ENCODE data around the gene ZBTB24.
"Not testable (repeated sequence)": the region's sequence is repeated elsewhere in the genome, so short reads cannot be mapped to it uniquely, and the experiment has no call there.

The ZBTB24 gene

DNA sequence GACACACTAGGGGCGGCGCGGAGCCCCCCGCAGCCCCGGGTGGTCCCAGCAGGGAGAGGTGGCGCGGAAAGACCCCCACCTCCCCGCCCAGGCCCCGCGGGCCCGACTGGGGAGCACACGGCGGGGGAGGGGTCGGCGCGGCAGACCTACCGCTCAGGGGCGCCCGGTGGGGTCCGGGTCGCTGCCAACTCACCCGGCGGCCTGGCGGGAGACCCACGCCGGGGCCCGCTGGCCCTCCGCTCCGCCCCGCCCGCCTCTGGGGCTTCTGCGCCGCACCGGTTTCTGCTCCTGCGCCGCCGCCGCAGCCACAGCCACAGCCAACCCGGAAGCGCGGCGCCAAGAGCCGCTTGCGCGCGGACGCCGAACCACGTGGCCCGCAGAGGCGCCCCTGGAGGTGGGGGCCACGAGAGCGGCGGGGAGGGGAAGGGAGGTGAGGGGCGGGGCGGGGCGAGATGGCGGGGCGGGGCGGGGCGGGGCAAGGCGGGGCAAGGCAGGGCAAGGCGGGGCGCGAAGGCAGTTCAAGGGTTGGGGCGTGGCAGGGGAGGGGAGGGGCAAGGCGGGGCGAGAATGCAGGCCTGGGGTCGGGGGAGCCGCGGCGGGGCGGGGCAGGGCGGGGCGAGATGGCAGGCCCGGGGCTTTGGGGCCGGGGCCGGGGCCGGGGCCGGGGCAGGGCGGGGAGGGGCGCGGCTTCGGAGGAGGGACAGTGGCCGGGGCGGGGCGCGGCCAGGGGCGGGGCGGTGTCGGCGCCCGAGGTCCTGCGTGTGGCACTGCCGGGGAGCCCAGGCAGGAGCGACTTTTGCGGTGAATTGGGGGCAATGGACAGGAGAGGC is at the start of gene ZBTB24:
Gene ZBTB24 (minus strand): TSS at position 315 of the 830 bp plus-strand sequence. CDS start 1,193 bp downstream, outside the sequence.
- no peak for FAIRE-seq

DNA sequence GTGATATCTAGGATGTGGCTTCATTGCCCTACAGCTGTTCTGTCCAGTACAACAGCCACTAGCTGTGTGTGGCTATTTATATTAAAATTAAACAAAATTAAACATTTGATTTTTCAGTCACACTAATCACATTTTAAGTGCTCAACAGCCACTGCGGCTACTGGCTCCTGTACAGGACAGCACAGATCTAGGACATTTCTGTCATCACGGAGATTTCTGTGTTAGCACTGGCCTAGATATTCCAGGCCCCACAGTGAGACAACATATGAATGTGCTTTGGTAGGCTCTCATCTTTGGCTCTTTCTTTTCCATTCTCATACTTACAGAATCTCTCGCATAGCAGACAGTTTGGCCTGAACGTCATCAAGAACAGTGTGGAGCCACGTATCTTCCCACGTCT is 48.4 kb upstream of the ZBTB24 start:
- no peak for FAIRE-seq

DNA sequence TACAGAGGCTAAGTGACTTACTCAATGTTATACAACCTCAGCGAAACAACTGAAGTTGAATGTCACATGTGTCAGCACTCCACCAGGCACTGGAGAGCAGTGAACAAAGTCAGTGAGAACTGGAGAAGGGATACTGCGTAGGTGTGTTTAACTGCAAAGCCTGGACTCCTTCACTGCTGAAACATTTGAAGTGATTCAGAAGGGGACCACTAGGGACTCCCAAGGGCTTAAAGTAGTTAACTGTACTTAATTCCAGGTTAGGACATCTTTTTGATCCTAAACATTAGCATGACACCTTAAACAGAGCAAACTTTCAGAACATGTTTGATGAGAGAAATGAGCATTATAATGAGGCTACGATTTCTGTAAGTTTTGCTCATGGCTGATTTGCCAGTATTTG is 45.0 kb upstream of the ZBTB24 start:
- FAIRE-seq: no peak

DNA sequence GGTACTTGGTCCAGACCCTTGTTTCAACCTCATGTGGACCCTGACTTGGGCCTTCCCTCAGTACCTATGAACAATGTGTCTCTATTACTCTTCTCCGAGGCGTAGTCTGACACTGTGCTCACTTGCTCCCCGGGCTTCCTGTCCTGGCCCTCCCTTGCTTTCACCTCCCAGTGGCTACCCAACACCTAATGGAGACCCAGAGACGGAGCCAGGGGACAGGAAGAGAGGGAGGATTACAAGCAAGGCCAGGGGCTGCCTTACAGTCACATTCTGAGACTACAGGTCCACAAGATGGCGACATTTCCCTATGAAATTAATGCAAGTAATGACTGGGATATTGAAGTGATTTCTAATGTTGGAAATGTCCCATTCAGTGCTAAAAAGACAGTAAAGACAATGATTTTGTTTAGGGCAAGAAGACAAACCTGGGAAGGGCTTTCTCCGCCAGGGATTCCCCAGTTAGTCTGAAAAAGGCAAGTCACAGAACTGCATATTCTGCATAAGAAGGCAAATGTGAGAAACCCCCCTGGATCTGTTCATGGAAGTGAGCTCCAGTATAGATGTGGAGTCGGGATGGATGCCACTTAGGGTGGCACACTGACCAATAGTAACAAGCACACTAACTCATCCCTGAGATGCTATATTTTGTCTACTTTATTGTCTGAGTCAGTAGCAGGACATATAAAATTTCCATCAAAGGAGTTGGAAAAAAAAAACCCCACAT is 44.0 kb upstream of the ZBTB24 start:
- FAIRE-seq: peak; percentile 91

DNA sequence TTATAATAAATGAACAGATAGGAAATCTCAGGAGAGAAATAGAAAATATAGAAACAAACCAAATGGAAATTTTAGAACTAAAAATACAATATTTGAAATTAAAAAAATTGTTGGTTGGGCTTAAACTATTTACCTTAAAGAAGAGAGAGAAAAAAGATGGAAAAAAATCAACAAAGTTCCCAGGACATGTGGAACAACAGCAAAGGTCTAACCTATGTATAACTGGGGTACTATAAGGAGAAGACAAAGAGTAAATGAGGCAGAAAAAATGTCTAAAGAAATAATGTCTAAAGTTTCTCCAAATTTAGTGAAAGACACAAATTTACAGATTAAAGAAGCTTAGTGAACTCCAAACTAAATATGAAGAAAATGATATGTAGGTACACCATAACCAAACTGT is 41.1 kb upstream of the ZBTB24 start:
- no peak for FAIRE-seq

DNA sequence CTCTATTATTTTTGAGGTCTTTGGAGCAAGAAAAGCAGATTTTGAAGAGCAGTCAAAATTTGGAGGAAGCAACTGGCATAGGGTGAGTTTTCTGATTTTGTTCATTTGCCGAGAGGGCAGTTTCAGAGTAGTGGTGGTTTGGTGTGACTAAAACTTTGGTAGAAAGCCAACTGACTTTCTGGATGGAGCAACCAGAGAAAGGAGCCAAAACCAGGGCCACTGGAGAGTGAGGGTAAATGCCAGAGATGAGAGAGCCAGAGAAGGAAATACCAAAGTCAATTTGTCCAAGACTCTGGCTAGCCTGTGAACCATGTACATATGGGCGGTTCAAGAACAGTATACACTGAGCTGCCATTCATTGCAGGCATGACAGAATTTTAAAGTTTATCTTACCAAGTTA is 40.5 kb upstream of the ZBTB24 start:
- no peak for FAIRE-seq

DNA sequence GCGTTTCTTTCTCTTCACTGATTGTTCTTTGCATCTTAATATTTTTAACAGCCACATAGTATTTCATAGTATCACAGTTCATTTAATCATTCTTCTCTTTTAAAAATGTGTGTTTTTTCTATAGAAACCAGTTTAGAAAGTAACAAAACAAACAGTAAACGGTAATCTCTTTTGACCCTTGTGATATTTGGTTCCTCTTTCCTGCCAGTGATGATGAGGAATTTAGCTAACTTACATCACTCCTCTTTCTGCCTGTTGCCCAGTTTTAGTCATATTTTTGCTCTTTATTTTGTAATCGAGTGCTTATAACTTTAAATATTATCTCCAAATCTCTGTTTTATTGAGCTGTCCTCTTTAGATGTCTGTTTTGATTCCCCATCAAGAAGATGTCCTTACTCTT is 38.1 kb upstream of the ZBTB24 start:
- no peak for FAIRE-seq

DNA sequence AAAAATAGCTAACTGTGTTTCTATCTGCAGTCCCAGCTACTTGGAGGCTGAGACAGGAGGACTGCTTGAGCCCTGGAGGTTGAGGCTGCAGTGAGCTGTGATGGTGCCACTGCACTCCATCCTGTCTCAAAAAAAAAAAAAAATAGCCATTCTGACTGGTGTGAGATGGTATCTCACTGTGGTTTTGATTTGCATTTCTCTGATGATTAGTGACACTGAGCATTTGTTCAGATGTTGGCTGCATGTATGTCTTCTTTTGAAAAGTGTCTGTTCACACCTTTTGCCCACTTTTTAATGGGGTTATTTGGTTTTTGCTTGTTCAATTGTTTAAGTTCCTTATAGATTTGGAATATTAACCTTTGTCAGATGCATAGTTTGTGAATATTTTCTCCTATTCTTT is 36.6 kb upstream of the ZBTB24 start:
- FAIRE-seq: not testable (repeated sequence)

DNA sequence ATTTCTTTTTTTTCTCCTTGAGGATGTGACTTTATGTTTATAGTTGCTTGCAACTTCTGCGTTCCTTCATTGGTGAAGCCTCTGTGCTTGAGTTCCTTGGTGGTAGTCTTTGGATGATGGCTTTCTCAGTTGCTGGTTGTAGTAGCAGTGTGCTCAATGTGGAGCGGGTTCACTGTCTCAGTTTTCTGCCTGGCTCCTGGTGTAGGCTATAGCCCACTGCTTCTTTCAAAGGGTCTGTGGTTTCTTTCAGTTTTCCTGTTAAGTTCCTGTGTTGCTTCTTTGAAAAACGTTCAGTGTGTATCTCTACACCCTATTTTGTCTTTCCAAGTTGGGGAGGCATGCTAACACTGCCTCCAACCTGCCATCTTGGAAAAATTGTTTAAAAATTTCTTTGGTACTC is 33.9 kb upstream of the ZBTB24 start:
- FAIRE-seq: no peak

DNA sequence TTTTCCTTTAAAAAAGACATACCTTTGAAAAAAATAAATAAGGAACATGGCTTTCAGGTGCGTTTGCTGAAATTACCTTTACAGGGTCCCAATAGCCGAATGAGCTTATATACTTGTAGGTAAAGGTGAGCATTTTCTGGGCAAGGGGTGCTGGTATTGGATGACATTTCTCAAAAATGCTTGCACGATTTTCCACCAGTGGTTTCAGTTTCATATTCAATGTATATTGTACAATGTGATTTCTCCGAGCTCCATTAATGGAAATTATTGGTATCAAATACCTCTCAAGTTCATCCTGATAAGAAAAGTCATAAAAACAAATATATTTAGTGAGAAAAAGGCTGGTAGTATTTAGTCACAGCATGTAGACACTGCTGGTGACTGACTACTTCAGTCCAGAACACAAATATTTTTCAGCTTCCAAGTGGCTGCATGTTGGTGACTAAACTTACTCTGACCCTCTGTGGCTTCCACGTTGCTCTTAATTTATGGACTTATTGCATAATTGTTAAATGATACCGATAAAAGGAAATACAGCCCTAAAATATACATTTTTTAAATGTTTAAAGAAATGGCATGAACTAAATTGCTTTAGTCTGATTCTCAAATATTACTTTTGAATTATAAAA is 32.9 kb upstream of the ZBTB24 start:
- peak; percentile 19 for FAIRE-seq

DNA sequence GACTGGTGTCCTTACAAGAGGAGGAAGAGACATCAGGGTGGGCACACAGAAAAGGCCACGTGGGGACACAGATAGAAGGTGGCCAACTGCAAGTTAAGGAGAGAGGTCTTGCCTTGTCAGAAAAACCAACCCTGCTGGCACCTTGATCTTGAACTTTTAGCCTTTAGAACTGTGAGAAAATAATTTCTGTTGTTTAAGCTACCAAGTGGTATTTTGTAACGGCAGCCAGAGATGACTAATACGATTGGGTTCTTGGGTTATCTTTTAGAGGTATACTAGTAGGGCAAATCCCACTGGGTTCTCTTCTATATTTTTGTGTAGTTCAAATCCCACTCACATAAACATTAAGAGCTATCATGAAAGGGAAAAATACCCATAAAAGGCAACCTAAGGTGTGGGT is 31.9 kb upstream of the ZBTB24 start:
- FAIRE-seq: no peak

DNA sequence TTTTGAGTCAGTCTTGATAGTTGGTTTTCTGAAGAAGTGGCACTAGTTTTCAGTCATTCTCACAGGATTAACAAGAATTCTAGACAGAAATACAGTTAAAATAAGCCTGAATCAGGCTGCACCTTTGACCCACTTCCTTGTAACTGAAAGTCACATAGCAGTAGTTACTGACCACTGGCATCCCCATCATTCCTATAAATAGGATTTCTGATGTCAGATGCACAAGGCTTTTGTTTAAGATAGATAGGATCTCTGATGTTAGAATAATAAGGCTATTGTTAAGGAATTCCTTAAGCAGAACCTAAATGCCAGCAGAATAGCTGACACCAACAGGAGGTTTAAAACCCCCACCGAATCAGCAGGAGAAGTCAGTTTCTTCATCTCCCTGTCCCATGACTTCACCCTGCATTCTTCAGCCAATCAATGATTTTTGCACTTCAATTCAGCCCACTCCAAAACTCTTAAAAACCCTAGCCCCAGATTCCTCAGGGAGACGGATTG is 30.6 kb upstream of the ZBTB24 start:
- FAIRE-seq: no peak

DNA sequence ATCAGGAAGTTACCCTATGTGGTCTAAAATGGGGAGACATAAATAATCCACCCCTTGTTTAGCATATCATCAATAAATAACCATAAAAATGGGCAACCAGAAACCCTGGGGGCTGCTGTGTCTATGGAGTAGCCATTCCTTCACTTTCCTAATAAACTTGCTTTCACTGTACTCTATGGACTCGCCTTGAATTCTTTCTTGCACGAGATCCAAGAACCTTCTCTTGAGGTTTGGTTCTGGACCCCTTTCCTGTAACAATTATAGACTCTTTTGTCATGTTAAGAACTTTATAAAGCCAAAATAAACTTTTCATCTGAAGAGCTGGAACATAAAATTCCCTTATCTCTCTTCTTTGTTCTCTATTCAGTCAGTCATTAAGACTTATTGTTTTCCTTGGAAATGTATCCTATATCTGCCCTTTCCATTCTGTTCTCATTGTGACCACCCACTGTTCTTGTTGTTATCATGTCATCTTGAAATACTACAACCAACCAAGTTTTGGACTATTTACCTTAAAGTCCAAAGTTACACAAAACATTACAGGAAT is 29.3 kb upstream of the ZBTB24 start:
- no peak for FAIRE-seq

DNA sequence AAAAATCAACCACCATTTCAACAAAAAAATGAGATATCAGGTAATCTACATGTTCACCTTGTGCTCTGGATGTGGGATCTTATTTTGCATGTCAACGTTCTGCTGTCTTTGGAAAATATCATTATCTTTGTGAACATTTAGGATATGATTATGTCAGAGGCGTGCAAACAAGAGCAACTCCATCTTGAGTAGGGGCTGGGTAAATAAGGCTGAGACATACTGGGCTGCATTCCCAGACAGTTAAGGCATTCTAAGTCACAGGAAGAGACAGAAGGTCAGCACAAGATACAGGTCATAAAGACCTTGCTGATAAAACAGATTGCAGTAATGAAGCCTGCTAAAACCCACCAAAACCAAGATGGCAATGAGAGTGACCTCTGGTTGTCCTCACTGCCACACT is 28.8 kb upstream of the ZBTB24 start:
- FAIRE-seq: no peak

DNA sequence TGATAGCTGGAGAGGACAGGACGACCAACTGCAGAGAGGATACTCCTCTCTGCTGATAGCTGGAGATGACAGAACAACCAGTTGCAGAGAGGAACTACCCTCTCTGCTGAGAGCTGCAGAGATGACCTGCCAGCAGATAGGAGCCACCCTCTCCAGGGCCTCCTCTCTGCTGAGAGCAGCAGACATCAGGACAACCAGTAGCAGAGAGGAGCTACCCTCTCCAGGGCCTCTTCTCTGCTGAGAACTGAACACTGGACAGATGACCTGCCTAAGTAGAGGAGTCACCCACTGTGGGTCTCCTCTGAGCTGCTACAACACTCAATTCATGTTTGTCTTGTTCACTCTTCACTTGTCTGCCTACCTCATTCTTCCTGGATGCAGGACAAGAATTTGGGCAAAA is 27.3 kb upstream of the ZBTB24 start:
- no peak for FAIRE-seq

DNA sequence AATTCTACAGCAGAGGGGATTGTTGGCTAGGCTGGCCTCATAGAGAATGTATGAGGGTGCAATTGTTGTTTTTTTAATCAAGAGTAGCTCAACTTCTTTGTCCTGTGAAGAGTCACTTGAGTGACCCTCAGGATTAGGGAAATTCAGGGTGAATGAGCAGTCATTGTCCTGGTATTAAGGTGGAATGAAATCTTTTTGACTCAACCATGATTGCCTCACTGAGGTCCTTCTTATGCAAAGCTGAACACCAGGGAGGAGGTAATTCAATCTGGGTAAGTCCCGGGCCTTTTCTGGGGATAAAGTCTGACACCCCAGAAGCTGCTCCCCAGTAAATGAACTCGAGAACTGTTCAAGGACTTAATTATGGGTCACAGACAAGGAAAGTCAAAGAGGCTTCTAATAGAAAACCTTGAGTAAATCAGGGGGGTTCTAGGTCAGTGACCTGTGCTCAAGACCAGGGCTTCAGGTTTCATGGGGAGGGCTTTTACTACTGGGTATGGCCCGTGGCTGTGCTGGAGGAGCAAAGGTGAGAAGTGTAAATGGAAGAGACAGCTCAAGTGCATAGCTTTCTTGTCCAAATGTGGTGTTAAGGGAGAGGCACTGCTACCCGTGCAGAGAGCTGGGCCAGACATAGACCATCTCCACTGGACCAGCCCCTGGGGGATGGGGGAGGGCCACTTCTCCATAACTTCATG is 25.3 kb upstream of the ZBTB24 start:
- no peak for FAIRE-seq

DNA sequence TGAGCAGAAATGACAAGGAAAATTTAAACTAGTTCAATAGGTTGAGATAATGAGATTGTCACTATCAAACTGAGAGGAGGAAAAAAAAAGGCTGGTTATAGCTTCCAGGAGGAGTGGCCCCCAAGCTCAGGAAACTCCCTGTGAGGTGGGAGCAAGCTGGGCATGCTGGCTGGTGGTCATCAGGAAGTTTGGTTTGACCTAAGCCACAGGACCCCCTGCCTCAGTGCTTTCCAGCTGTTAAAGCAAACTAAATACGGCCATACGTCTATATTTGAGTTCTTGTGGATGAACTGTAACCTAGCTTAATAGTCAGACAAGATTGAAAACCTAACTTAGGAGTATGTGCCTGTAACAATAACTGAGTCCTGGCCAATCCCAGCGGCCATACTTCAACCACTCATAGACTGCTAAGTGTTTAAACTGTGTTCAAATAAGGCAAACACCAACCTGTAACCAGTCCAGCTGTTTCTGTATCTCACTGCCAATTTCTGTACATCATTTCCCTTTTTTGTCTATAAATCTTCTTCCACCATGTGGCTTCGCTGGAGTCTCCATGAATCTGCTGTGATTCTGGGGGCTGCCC is 24.6 kb upstream of the ZBTB24 start:
- no peak for FAIRE-seq

DNA sequence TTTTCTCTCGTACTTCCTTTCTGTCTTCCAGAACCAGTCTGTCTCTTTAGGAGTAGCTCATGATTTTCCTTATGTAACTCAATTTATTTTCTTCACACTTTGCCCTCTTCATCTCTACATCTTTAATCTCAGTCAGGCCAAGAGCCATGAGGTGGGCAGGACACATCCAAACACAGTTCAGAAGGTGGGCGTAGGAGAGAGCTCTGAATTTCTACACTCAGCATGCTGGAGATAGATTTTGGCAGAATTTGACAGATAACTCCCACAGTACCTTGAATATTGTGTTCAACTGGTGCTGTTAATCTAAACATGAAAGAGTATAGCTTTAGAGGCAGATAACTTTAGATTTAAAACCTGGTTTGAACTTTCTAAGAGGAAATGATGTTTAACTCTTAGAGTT is 23.8 kb upstream of the ZBTB24 start:
- no peak for FAIRE-seq

DNA sequence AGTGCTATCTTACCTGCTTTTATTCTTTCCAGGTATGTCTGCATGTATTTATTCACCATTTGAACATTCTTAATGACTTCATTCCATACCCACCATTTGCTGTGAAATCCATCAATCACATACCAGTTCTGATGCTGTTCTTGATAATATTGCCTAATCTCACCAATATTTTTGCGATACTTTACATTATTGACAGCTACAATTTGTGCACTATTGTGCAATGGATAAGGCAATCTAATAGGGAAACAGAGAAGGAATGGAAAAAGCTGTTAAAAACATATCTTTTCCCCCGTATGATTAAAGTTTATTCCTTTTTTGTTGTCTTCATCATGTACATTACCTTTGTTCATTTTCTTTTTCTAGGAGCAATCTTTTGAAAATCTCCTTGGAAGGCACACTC is 23.3 kb upstream of the ZBTB24 start:
- no peak for FAIRE-seq

DNA sequence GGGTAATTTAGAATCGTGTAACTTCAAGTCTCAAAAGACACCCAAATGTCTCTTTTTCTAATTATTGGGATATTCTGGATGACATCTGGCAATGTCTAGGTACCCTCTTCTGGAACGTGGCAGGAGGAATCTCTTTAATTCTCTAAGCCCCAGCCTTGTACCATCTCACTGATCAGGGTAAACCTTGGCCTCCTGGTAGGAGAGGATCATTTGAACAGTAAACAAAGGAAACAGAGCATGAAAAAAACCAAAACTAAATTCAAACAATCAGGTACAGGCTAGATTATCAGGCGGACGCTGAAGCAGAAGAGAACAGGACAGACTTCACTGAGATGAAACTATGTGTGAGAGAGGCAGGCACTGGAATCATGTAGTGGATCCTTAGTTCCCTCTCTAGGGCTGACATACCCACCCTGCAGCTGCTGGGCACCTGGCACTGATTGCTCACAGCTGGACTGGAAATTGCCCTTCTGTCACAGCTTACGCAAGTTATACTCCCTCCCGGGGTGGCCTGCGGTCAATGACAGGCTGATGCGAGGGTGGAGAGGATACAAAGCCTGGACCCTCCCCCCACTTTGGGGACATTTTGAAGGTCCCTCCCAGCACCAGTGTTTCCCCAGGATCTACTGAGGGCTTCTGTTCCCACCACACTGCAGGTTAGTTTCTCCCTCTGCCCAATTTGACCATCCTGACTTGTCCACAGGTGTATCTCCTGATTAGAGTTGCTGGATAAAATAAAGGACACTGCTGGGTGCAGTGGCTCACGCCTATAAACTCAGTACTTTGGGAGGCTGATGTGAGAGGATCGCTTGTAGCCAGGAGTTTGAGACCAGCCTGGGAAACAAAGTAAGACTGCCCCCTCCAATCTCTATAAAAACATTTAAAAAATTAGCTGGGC is 20.6 kb upstream of the ZBTB24 start:
- FAIRE-seq: no peak

DNA sequence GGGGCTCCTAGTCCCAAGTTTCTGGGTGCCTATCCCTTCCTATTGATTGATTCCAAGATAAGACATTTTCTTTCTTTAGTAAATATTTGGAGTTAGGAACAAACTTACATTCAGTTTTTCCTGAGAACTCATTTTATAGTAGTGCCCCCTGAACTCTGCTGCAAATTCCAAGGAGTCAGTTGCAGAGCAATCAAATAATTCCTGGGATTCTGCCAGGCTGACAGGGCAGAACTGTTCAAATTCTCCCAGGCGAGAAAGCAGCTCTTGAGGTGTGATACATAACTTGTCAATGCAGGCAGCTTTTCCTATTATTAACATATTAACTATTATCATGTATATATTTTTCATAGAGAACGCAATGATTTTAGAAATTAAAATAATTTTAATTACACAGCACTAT is 15.9 kb upstream of the ZBTB24 start:
- no peak for FAIRE-seq
